Measurements from ENCODE around the gene FAM131B.

Gene FAM131B

GRCh38 chr7:143363016-143363937, 764 bp upstream of the FAM131B start:
- TF ChIP-seq CTCF (conservative IDR thresholded peaks at IDR 0.05; ENCODE audit: low read depth, low read length): no peak
- DNase-seq (ENCODE audit: low read depth): no peak
- H3K4me3 ChIP-seq (ENCODE audit: low read length): peak overlapping the region; percentile 36

GRCh38 chr7:143361552-143362130, 872 bp downstream of the FAM131B start:
- DNase-seq (ENCODE audit: low read depth): no peak
- peak overlapping the region; percentile 60 for H3K4me3 ChIP-seq (ENCODE audit: low read length)
- TF ChIP-seq CTCF (conservative IDR thresholded peaks at IDR 0.05; ENCODE audit: low read depth, low read length): no peak

- H3K4me3 ChIP-seq (ENCODE audit: low read length): peak overlapping the region; percentile 32
- DNase-seq (ENCODE audit: low read depth): no peak
- no peak for TF ChIP-seq CTCF (conservative IDR thresholded peaks at IDR 0.05; ENCODE audit: low read depth, low read length)
These were observed 1.5 kb downstream of the FAM131B start for GRCh38 chr7:143360788-143361551.

- DNase-seq (ENCODE audit: low read depth): no peak
- no peak for TF ChIP-seq CTCF (conservative IDR thresholded peaks at IDR 0.05; ENCODE audit: low read depth, low read length)
- H3K4me3 ChIP-seq (ENCODE audit: low read length): no peak overlapping the region
These were observed 2.7 kb downstream of the FAM131B start for GRCh38 chr7:143359771-143360353.

- no peak overlapping the region for H3K4me3 ChIP-seq (ENCODE audit: low read length)
- no peak for DNase-seq (ENCODE audit: low read depth)
- no peak for TF ChIP-seq CTCF (conservative IDR thresholded peaks at IDR 0.05; ENCODE audit: low read depth, low read length)
These were observed 3.9 kb downstream of the FAM131B start for GRCh38 chr7:143358626-143359025.

- no peak for DNase-seq (ENCODE audit: low read depth)
- H3K4me3 ChIP-seq (ENCODE audit: low read length): no peak overlapping the region
- no peak for TF ChIP-seq CTCF (conservative IDR thresholded peaks at IDR 0.05; ENCODE audit: low read depth, low read length)
These were observed 6.0 kb downstream of the FAM131B start for GRCh38 chr7:143356414-143357050.

All from retinal pigment epithelial cell (primary cell).